DND-41 (cell line): ENCODE results near the gene ASCL3.

Experiments used
- CTCF ChIP-seq: IDR thresholded peaks from 2 replicates; pipeline ENCODE4 v1.5.1; 2012; ENCODE audit warnings: borderline replicate concordance, low read length, moderate library complexity, mild to moderate bottlenecking; ENCODE audit not compliant: poor library complexity, severe bottlenecking; ENCODE audit errors: extremely low read depth
- EZH2 ChIP-seq: IDR thresholded peaks from 3 replicates; pipeline ENCODE4 v1.6.1; 2012; ENCODE audit warnings: borderline replicate concordance, low read depth, mild to moderate bottlenecking, moderate library complexity, low read length, inconsistent platforms; ENCODE audit not compliant: severe bottlenecking

- TF ChIP-seq CTCF = no peak
- no peak for TF ChIP-seq EZH2
Measured at GRCh38 chr11:8967184-8967583, 24.4 kb upstream of the ASCL3 start.
